Activated CD8-positive, alpha-beta memory T cell treated with anti-CD3 and anti-CD28 coated beads, Interleukin-2, amount 50 U/mL, for 24 hours (primary cell): Measurements from ENCODE around the gene ZSCAN2.

Experiments used
- DNase-seq: peaks from one replicate; pipeline ENCODE4 v3.0.0-alpha.2; 2020; ENCODE audit errors: extremely low read depth

Gene ZSCAN2

GRCh38 chr15:84671211-84671610, 70.4 kb downstream of the ZSCAN2 start:
- DNase-seq: no peak
